Measurements from ENCODE around the gene MADD.
"Not testable (repeated sequence)": the region's sequence is repeated elsewhere in the genome, so short reads cannot be mapped to it uniquely, and the experiment has no call there.

Gene MADD

GRCh38 chr11:47278058-47278457 is 8.1 kb downstream of the MADD start:
- DNase-seq: no peak

DNA sequence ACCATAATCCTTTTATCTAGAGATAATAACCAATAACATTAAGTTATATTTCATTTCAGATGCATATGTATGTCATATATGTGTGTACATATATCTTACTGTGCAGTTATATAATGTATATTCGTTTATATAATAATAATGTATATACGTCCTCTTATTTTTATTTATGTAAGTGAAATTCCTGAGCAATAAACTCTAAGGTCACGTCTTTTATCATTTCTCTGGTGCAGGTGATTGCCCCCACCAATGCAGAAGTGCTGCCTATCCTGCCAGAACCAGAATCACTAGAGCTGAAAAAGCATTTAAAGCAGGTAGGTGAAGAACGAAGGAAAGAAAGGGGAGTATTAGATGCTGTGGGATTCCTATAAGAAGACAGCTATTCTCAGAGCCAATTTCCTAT is 8.8 kb downstream of the MADD start:
- no peak for DNase-seq

DNA sequence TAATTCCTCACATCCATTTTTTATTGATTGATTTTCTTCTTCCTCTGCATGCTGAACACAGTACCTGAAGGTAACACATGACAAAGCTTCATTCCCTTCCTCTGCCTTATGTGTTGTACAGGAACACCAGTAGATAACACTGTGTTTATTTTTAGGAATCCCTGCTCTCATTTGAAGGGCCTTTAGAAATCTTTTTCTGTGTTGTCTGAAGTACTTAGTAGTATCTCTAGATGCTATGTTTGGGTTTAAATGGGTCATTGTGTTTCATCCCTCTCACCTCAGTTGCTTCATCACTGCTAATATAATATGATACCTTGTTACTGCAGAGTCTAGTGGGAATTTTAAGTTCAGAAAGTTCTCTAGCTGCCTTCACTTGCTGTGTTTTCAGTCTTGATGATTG is 10.2 kb downstream of the MADD start:
- no peak for DNase-seq

- DNase-seq: no peak
These were observed 10.9 kb downstream of the MADD start for GRCh38 chr11:47280860-47281259.

DNA sequence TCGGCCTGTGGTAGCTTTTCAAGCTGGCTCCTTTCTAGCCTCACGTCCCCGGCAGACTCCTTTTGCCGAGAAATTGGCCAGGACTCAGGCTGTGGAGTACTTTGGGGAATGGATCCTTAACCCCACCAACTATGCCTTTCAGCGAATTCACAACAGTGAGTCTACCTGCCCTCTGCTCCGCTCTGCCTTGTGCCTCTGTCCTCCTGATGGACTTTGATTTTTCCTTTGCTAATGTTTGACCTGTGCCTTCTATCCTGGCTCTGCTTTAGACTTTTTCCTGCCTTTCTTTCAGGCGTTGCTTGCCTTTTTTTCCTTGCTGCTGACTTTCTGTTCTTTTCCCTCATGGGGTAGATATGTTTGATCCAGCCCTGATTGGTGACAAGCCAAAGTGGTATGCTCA is 12.5 kb downstream of the MADD start:
- no peak for DNase-seq

DNA sequence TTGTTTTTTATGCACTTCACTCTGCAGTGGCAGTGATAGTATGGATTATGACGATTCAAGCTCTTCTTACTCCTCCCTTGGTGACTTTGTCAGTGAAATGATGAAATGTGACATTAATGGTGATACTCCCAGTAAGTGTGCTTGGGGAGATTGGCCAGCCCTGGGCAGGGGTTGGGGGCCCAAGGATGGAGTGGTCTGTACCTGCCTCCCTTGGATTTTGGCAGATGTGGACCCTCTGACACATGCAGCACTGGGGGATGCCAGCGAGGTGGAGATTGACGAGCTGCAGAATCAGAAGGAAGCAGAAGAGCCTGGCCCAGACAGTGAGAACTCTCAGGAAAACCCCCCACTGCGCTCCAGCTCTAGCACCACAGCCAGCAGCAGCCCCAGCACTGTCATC is 14.2 kb downstream of the MADD start:
- DNase-seq: no peak

DNA sequence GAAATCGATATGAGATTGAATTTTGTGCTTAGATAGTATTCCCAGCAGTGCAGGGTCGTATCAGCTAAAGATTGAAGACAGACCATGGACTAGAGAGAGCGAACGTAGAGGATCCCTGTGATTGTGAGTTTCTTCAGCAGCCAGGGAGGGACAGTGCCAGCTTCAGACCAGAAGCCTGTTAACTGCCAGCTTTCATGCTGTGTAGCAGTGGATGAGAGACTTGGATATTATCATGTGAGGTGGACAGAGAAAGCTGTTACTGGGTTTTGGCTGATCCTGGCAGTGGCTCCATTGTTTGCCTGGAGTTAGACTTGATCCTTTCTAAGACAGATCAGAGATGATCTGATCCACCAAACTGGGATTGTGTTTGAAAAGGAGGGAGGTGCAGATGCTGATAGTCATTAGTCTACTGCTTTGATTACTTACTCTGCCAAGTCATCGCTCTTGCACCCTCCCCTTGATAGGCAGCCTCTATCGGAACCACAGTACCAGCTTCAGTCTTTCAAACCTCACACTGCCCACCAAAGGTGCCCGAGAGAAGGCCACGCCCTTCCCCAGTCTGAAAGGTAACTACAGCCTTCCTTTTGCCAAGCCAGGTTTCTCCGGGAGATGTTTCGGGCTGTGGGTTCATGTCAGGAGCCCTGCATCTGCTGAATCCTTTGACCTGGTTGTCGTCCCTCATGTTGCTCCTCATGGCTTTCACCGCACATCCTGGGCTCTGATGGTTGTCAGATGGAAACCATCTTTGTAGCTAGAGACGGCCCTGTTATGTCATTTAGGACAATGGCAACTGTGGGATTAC is 16.2 kb downstream of the MADD start:
- DNase-seq: no peak

DNA sequence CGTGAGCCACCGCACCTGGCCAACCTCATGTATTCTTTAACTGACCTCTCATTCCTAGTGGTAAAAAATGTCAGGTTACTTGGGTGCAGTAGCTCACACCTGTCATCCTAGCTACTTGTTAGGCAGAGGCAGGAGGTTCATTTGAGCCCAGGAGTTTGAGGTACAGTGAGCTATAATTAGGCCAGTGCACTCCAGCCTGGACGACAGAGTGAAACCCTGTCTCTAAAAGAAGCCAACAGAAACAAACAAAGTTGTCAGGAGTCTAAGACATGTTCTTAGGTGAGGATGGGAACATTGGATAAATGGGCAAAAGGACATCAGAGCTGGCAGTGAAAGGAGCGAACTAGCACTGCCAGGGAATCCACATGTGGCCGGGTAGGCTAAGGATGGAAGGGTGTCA is 18.1 kb downstream of the MADD start:
- DNase-seq: no peak

GRCh38 chr11:47289856-47290255 is 19.9 kb downstream of the MADD start:
- DNase-seq: no peak

- no peak for DNase-seq
These were observed 25.5 kb downstream of the MADD start for GRCh38 chr11:47295385-47295784.

DNA sequence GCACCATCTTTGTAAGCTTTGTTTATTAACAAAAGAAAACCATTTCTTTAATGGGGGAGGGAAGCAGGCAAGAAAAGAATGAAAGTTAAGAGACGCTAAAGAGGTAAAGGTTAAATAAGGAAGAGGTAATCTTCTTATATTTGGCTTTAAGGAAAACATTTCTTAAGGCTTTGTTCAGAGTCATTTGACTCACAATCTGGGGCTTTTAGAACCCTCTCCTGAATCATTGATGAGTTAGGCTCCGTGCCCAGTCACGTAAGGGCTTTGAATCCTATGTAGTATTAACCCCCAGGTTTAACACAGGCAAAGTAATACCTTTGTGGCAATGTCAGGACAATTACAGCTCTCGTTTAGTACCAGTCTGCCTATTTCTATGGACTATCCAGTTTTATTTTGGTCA is 26.1 kb downstream of the MADD start:
- no peak for DNase-seq

DNA sequence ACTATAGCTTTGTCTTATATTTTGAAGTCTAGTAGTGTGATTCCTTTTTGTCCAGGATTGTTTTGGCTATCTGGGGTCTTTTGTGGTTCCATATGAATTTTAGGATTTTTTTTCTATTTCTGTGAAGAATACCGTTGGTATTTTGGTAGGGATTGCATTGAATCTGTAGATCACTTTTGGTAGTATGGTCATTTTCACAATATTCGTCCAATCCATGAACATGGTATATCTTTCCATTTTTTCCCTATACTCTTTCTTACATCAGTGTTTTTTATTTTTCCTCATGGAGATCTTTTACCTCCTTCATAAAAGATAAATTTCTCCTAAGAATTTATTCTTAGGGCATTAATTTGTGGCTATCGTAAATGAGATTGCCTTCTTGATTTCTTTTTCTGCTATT is 29.1 kb downstream of the MADD start:
- no peak for DNase-seq

DNA sequence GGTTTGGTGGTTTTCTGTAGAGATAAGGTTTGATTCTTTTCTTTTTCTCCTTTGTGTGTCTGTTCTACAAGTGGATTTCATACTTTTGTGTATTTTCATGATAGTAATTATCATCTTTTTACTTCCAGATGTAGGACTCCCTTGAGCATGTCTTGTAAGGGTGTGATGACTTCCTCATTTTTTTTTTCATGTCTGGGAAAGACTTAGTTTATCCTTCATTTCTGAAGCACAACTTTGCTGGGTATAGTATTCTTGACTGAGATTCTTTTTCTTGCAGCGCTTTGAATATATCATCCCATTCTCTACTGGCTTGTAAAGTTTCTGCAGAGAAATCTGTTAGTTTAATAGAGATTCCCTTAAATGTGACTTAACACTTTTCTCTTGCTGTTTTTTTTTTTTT is 32.9 kb downstream of the MADD start:
- no peak for DNase-seq

GRCh38 chr11:47305734-47306483 is 36.0 kb downstream of the MADD start:
- DNase-seq: no peak

DNA sequence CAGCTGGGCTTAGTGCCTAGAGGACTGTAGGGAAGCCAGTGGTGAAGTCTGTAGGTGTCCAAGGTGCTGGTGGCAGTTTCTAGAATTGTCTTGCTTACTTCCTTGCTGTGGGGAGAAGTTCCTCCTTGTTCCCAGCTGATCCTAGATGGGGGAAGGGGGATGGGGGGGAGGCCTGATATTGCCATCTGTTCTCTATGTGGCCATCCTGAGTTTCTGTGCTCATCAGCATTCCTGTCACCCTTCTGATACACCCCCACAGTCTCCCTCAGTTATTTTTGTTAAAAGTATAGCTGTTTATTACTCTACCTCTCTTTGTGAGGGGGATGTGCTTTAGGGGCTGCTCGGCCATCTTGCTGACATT is 36.5 kb downstream of the MADD start:
- DNase-seq: no peak

GRCh38 chr11:47308050-47308823 is 38.3 kb downstream of the MADD start:
- no peak for DNase-seq

GRCh38 chr11:47314992-47315391 is 45.1 kb downstream of the MADD start:
- DNase-seq: no peak

- DNase-seq: not testable (repeated sequence)
These were observed 46.6 kb downstream of the MADD start for GRCh38 chr11:47316501-47316900.

DNA sequence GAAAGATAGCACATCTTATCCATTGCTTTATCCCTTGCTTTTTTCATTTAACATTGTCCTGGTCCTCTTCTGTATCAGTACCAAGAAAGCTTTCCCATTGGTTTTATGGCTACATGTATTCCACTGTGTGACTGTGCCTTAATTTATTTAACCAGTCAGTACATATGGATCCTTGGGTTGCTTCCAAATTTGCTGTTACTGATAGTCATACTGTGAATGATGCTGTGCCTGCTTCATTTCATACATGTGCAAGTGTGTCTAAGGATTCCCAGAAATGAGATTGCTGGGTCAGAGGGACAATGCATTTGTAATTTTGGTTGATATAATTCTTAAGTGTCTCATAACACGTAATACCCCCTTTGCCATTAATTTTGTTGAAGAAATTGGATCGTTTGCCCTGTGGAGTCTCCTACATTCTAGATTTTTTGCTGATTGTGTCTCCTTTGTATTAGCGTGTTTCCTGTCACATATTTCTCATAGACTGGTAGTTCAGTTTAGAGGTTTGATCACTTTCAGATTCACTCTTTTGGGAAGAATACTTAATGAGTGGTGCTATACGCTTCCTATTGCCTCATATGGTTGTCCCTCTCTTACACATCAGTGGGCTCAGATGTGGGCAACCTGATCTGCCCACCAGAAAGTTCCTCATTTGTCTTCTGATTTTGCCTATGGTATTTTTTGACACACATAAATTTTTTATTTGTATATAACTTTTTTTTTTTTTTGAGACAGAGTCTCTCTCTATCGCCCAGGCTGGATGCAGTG is 47.3 kb downstream of the MADD start:
- no peak for DNase-seq

- no peak for DNase-seq
These were observed 48.2 kb downstream of the MADD start for GRCh38 chr11:47318166-47318565.

- DNase-seq: no peak
These were observed 54.6 kb downstream of the MADD start for GRCh38 chr11:47324520-47324919.

- no peak for DNase-seq
These were observed 55.5 kb downstream of the MADD start for GRCh38 chr11:47325271-47326041.
